Measurements from ENCODE around the gene NFATC2IP. TPM values are rescaled to one million over a fixed set of nuclear protein-coding genes. Genes with fewer than 3 reads are reported as not detected.

The NFATC2IP gene
- total RNA-seq, 4 donors from 2014 or later, result 10.3 to 40.8 (median 16.6) TPM

GRCh38 chr16:28933171-28933570, 17.6 kb upstream of the NFATC2IP start:
- intact Hi-C loops (cut with DNase I; ENCODE audit: low total_unique reads), result no loop called here
- H3K36me3 ChIP-seq, result no peaks in the 10 kb centered on the region
- H3K4me1 ChIP-seq, result no peaks in the 10 kb centered on the region
- H3K9me3 ChIP-seq, result no peaks in the 10 kb centered on the region
- H3K4me3 ChIP-seq, result no peak overlapping the region
- H3K27ac ChIP-seq, result no peak overlapping the region
- DNase-seq, result no peak
- no peak for TF ChIP-seq CTCF (IDR thresholded peaks at IDR 0.05)
- TF ChIP-seq POLR2A (IDR thresholded peaks at IDR 0.05), result no peak
- no peaks in the 10 kb centered on the region for H3K27me3 ChIP-seq

GRCh38 chr16:28935346-28935745, 15.4 kb upstream of the NFATC2IP start:
- Histone ChIP-seq H3K9me3 (no peaks in the 10 kb centered on the region), H3K27ac (no peak overlapping the region)

GRCh38 chr16:28935924-28936783, 14.6 kb upstream of the NFATC2IP start:
- H3K9me3 ChIP-seq, result no peaks in the 10 kb centered on the region
- no peak overlapping the region for H3K4me3 ChIP-seq
- no peaks in the 10 kb centered on the region for H3K4me1 ChIP-seq
- no peaks in the 10 kb centered on the region for H3K36me3 ChIP-seq
- H3K27me3 ChIP-seq, result no peaks in the 10 kb centered on the region
- H3K27ac ChIP-seq, result no peak overlapping the region
- intact Hi-C loops (cut with DNase I; ENCODE audit: low total_unique reads), result no loop called here
- peak; percentile 57 to 72 for DNase-seq
- TF ChIP-seq CTCF (IDR thresholded peaks at IDR 0.05) (no peak), POLR2A (IDR thresholded peaks at IDR 0.05) (no peak)

More at GRCh38 chr16:28935346-28935745, 15.4 kb upstream of the NFATC2IP start:
- H3K27me3 ChIP-seq, result no peaks in the 10 kb centered on the region
- DNase-seq, result no peak
- H3K36me3 ChIP-seq, result no peaks in the 10 kb centered on the region
- H3K4me1 ChIP-seq, result no peaks in the 10 kb centered on the region
- no peak overlapping the region for H3K4me3 ChIP-seq
- TF ChIP-seq POLR2A (IDR thresholded peaks at IDR 0.05) (no peak), CTCF (IDR thresholded peaks at IDR 0.05) (no peak)
- intact Hi-C loops (cut with DNase I; ENCODE audit: low total_unique reads), result no loop called here

- no peaks in the 10 kb centered on the region for H3K9me3 ChIP-seq
- H3K27ac ChIP-seq, result no peak overlapping the region
- DNase-seq, result no peak
- intact Hi-C loops (cut with DNase I; ENCODE audit: low total_unique reads), result no loop called here
- H3K27me3 ChIP-seq, result no peaks in the 10 kb centered on the region
- H3K4me1 ChIP-seq, result no peaks in the 10 kb centered on the region
- TF ChIP-seq POLR2A (IDR thresholded peaks at IDR 0.05) (no peak), CTCF (IDR thresholded peaks at IDR 0.05) (no peak)
- H3K4me3 ChIP-seq, result no peak overlapping the region
- no peaks in the 10 kb centered on the region for H3K36me3 ChIP-seq
Observed at GRCh38 chr16:28936784-28937155, 14.0 kb upstream of the NFATC2IP start.

- TF ChIP-seq POLR2A (IDR thresholded peaks at IDR 0.05) (no peak), CTCF (IDR thresholded peaks at IDR 0.05) (no peak)
- Histone ChIP-seq H3K4me1 (no peaks in the 10 kb centered on the region), H3K27ac (no peak overlapping the region), H3K27me3 (no peaks in the 10 kb centered on the region), H3K9me3 (no peaks in the 10 kb centered on the region), H3K36me3 (no peaks in the 10 kb centered on the region), H3K4me3 (no peak overlapping the region)
- DNase-seq, result no peak
- intact Hi-C loops (cut with DNase I; ENCODE audit: low total_unique reads), result no loop called here
Observed at GRCh38 chr16:28937222-28937876, 13.4 kb upstream of the NFATC2IP start.

Measured in uterus (tissue), 4 donors.